ENCODE data around the gene GPAM.

DNA sequence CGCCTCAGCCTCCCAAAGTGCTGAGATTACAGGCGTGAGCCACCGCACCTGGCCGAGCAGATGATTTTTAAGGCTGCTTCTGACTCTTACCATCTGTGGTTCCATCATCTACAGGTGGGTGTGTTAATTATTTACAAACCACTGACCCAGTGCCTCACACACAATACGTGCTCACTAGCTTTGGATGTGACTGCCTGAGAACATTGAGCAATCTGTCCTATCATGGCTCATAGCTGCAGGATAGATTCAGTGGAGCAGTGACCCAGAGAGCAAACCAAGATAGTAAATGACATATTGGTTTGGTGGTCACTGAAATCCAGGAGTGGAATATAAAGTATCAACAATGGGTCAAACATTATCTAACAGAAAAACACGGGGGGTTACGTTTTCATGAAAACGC is 24.1 kb downstream of the GPAM start:
- TF ChIP-seq, protein P1, sequence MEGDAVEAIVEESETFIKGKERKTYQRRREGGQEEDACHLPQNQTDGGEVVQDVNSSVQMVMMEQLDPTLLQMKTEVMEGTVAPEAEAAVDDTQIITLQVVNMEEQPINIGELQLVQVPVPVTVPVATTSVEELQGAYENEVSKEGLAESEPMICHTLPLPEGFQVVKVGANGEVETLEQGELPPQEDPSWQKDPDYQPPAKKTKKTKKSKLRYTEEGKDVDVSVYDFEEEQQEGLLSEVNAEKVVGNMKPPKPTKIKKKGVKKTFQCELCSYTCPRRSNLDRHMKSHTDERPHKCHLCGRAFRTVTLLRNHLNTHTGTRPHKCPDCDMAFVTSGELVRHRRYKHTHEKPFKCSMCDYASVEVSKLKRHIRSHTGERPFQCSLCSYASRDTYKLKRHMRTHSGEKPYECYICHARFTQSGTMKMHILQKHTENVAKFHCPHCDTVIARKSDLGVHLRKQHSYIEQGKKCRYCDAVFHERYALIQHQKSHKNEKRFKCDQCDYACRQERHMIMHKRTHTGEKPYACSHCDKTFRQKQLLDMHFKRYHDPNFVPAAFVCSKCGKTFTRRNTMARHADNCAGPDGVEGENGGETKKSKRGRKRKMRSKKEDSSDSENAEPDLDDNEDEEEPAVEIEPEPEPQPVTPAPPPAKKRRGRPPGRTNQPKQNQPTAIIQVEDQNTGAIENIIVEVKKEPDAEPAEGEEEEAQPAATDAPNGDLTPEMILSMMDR (IDR thresholded peaks at IDR 0.05), result no peak
- TF ChIP-seq POLR2A (IDR thresholded peaks at IDR 0.05), result no peak
